GM12878 (cell line): ENCODE data around the gene SEC61A1. TPM values are rescaled to one million over a fixed set of nuclear protein-coding genes. Genes with fewer than 3 reads are reported as not detected.

ENCODE experiments used
- ATAC-seq: fragments of 200-7000 bp; cut with Tn5 transposase; 3 replicates; pipeline ENCODE4 v1.9.1; 2020; ENCODE audit warnings: mild to moderate bottlenecking, moderate library complexity
- BruUV-seq: library from RNA; stranded (reverse); fragments of 400-500 nt; replicated peaks from 2 replicates; lab custom pipeline; 2021; lab: Mats Ljungman, UMichigan
- CTCF ChIA-PET: fragments of 300-600 bp; sonication (Branson Sonifier 250); formaldehyde crosslinking; extraction: SDS; loops from one replicate; lab custom pipeline; 2021; ENCODE audit warnings: inconsistent platforms; lab: Yijun Ruan, JAX
- POLR2A ChIA-PET: fragments of 350-600 bp; formaldehyde crosslinking; extraction: SDS; loops from one replicate; lab custom pipeline; 2021; ENCODE audit warnings: inconsistent platforms; lab: Charles Lee
- RAD21 ChIA-PET: fragments of 300-600 bp; sonication (Branson Sonifier 250); formaldehyde crosslinking; loops from one replicate; lab custom pipeline; 2023; ENCODE audit warnings: antibody characterized with exemption; ENCODE audit not compliant: unreplicated experiment; lab: Charles Lee
- SMC1A ChIA-PET: fragments of 300-600 bp; sonication (Branson Sonifier 250); formaldehyde crosslinking; loops from one replicate; lab custom pipeline; 2023; ENCODE audit not compliant: unreplicated experiment, uncharacterized antibody; lab: Charles Lee
- DNase-seq: peaks from one replicate; pipeline ENCODE4 v3.0.0-alpha.2; 2011; ENCODE audit warnings: low read depth, low spot score
- FAIRE-seq: peaks from 3 replicates; lab custom pipeline; 2011; peaks lifted over from hg19 to GRCh38; lab: Jason Lieb, UNC
- H2AFZ ChIP-seq: 2 replicates; pipeline ENCODE4 v1.6.0; 2011; ENCODE audit warnings: low read depth, low read length, control low read depth; ENCODE audit not compliant: control insufficient read depth
- H3K27ac ChIP-seq: 2 replicates; pipeline ENCODE4 v1.5.1; 2011; ENCODE audit warnings: control low read depth; ENCODE audit not compliant: control insufficient read depth, insufficient read depth
- H3K27me3 ChIP-seq, 2 experiments: replicated peaks in 1 of 2; 2 replicates each; pipeline versions ENCODE4 v1.6.0 to v1.6.1; 2011; ENCODE audit warnings: low read length in 1 of 2; ENCODE audit not compliant: control insufficient read depth in 2 of 2, insufficient read depth in 2 of 2
- H3K36me3 ChIP-seq, 2 experiments: 2 replicates each; pipeline ENCODE4 v1.5.1; 2011; ENCODE audit warnings: low read length in 1 of 2; ENCODE audit not compliant: control insufficient read depth in 2 of 2, insufficient read depth in 2 of 2
- H3K4me1 ChIP-seq: 2 replicates; pipeline ENCODE4 v1.6.1; 2011; ENCODE audit warnings: mild to moderate bottlenecking, low read length, moderate library complexity, mixed read lengths; ENCODE audit not compliant: control insufficient read depth, insufficient read depth
- H3K4me2 ChIP-seq: 2 replicates; pipeline ENCODE4 v1.6.0; 2011; ENCODE audit warnings: control low read depth; ENCODE audit not compliant: control insufficient read depth, insufficient read depth
- H3K4me3 ChIP-seq: fragments of 200-600 bp; sonication (generic); 2 replicates; pipeline ENCODE4 v1.5.1; 2016
- H3K79me2 ChIP-seq: 2 replicates; pipeline ENCODE4 v1.6.0; 2011; ENCODE audit warnings: low read length; ENCODE audit not compliant: control insufficient read depth, insufficient read depth
- H3K9ac ChIP-seq: 2 replicates; pipeline ENCODE4 v1.8.0; 2011; ENCODE audit warnings: low read length, control low read depth, mixed read lengths; ENCODE audit not compliant: control insufficient read depth, insufficient read depth
- H3K9me3 ChIP-seq: replicated peaks from 3 replicates; pipeline ENCODE4 v1.5.1; 2011; ENCODE audit warnings: mild to moderate bottlenecking, low read length; ENCODE audit not compliant: control insufficient read depth, insufficient read depth
- H4K20me1 ChIP-seq: 2 replicates; pipeline ENCODE4 v1.6.0; 2011; ENCODE audit not compliant: control insufficient read depth, insufficient read depth
- ATF7 ChIP-seq: fragments of 450-650 bp; IDR thresholded peaks from 2 replicates; pipeline ENCODE4 v1.6.1; 2016; ENCODE audit warnings: low read depth, mild to moderate bottlenecking
- BCL11A ChIP-seq: IDR thresholded peaks from 2 replicates; pipeline ENCODE4 v1.6.1; 2011; ENCODE audit warnings: low read depth, low read length
- BCLAF1 ChIP-seq: fragments of 450-650 bp; IDR thresholded peaks from 2 replicates; pipeline ENCODE4 v1.6.1; 2017; ENCODE audit warnings: antibody characterized with exemption, mild to moderate bottlenecking, moderate library complexity
- BHLHE40 ChIP-seq, 2 experiments: fragments of 450-650 bp in 1 of 2; IDR thresholded peaks; 2 replicates each; pipeline ENCODE4 v1.6.1; 2011 to 2017; ENCODE audit warnings: low read depth in 2 of 2, borderline replicate concordance in 1 of 2, improper control_type of control experiment in 1 of 2, low read length in 1 of 2, mild to moderate bottlenecking in 1 of 2
- CBFB ChIP-seq: IDR thresholded peaks from 2 replicates; pipeline ENCODE4 v1.6.1; 2016; ENCODE audit warnings: antibody characterized with exemption, low read depth
- CHD1 ChIP-seq: IDR thresholded peaks from 2 replicates; pipeline ENCODE4 v1.6.1; 2012; ENCODE audit warnings: low read depth, low read length, improper control_type of control experiment
- FOXK2 ChIP-seq: fragments of 450-650 bp; IDR thresholded peaks from 2 replicates; pipeline ENCODE4 v1.6.1; 2017; ENCODE audit warnings: mild to moderate bottlenecking, moderate library complexity
- HDGF ChIP-seq: fragments of 450-650 bp; IDR thresholded peaks from 2 replicates; pipeline ENCODE4 v1.6.1; 2016; ENCODE audit warnings: antibody characterized with exemption
- IRF4 ChIP-seq: IDR thresholded peaks from 2 replicates; pipeline ENCODE4 v1.6.1; 2011; ENCODE audit warnings: low read depth, low read length
- LARP7 ChIP-seq: fragments of 450-650 bp; IDR thresholded peaks from 2 replicates; pipeline ENCODE4 v1.6.1; 2017; ENCODE audit warnings: mild to moderate bottlenecking
- RUNX3 ChIP-seq: IDR thresholded peaks from 2 replicates; pipeline ENCODE4 v1.6.1; 2012; ENCODE audit warnings: low read length, inconsistent platforms
- SKIL ChIP-seq: fragments of 450-650 bp; IDR thresholded peaks from 2 replicates; pipeline ENCODE4 v1.6.1; 2017; ENCODE audit warnings: mild to moderate bottlenecking, low read depth, inconsistent platforms; ENCODE audit not compliant: poor library complexity, severe bottlenecking
- SUPT20H ChIP-seq: IDR thresholded peaks from 2 replicates; pipeline ENCODE4 v1.6.1; 2011; ENCODE audit warnings: low read depth, mild to moderate bottlenecking, low read length, moderate library complexity, borderline replicate concordance; ENCODE audit not compliant: control insufficient read depth
- TARDBP ChIP-seq: IDR thresholded peaks from 2 replicates; pipeline ENCODE4 v1.6.1; 2016; ENCODE audit warnings: borderline replicate concordance
- TBL1XR1 ChIP-seq: IDR thresholded peaks from 2 replicates; pipeline ENCODE4 v1.6.1; 2012; ENCODE audit warnings: low read depth, low read length, improper control_type of control experiment
- ZNF207 ChIP-seq: fragments of 450-650 bp; IDR thresholded peaks from 2 replicates; pipeline ENCODE4 v1.6.1; 2014; ENCODE audit warnings: antibody characterized with exemption, mild to moderate bottlenecking, borderline replicate concordance
- ZNF274 ChIP-seq: IDR thresholded peaks from one replicate; pipeline ENCODE4 v1.8.0; 2011; ENCODE audit not compliant: insufficient read length, insufficient read depth
- ZNF622 ChIP-seq: fragments of 450-650 bp; IDR thresholded peaks from 2 replicates; pipeline ENCODE4 v1.6.1; 2017; ENCODE audit warnings: mild to moderate bottlenecking, inconsistent platforms
- WGBS: methylation state at CpG from one replicate; pipeline ENCODE4 v1.1.6; 2016; ENCODE audit warnings: low lambda C conversion rate; ENCODE audit not compliant: insufficient replicate concordance, insufficient coverage; ENCODE audit errors: missing lambda C conversion rate; 5-methylcytosine and 5-hydroxymethylcytosine counted together
- in situ Hi-C: fragments of 300-500 bp; cut with MboI; formaldehyde crosslinking; loops from 9 replicates; pipeline ENCODE4 v1.14.3; 2018; ENCODE audit warnings: mixed read lengths
- intact Hi-C: fragments of 100-400 bp; cut with micrococcal nuclease; formaldehyde crosslinking; loops from one replicate; pipeline ENCODE4 v1.14.2; 2022; ENCODE audit not compliant: unreplicated experiment
- polyA plus RNA-seq, 11 experiments: library from polyadenylated mRNA; depleted of rRNA in 4 of 11; unstranded in 6 of 11; stranded (reverse) in 5 of 11; fragments of >200 nt; fragmentation: Nextera tagmentation in 4 of 11; fragmentation: Illumina TruSeq in 1 of 11; extraction: Ambion mirVana in 4 of 11; extraction: Trizol in 1 of 11; gene quantifications; 1 replicate in 1 of 11; 2 replicates in 10 of 11; pipeline versions ENCODE4 v1.2.1 to v1.2.3, GENCODE V29; 2011 to 2016; ENCODE audit warnings: inconsistent platforms in 2 of 11, missing spikeins in 2 of 11, low read depth in 1 of 11
- total RNA-seq, 4 experiments: library from RNA; depleted of rRNA in 3 of 4; stranded (reverse); fragments of >200 nt in 3 of 4; fragmentation: Illumina TruSeq in 1 of 4; extraction: Trizol in 1 of 4; gene quantifications; 2 replicates each; pipeline versions ENCODE4 v1.2.1 to v1.2.3, GENCODE V29; 2013 to 2021

The SEC61A1 gene
- total and polyA plus RNA-seq, 10 of the 15 experiments (the other 5 are each of a cell fraction or from before 2014, with no cell fraction given) = 5.2 to 265 (median 142) TPM

GRCh38 chr3:128094295-128095151 lies 42.3 kb downstream of the SEC61A1 start:
- H2AFZ ChIP-seq = no peak overlapping the region
- intact Hi-C loops = loop anchor here (1.0 to 5.0 kb wide), 4 partner anchors 39 to 403 kb away; no protein-coding TSS in a partner anchor
- no peak for FAIRE-seq
- no peak overlapping the region for H3K9ac ChIP-seq
- WGBS = 93% methylated on average over 13 of the region's 13 CpGs
- TF ChIP-seq BHLHE40 (IDR thresholded peaks at IDR 0.05; ENCODE audit: borderline replicate concordance in 1 of 2, low read depth in 2 of 2, low read length in 1 of 2) (no peak), CBFB (no peak), ZNF274 (no peak), ATF7 (no peak), ZNF207 (no peak), HDGF (no peak), TBL1XR1 (no peak), RUNX3 (no peak), LARP7 (no peak), IRF4 (no peak), CHD1 (no peak), SKIL (no peak), TARDBP (no peak), ZNF622 (no peak), BCL11A (no peak), BCLAF1 (no peak), SUPT20H (no peak), FOXK2 (no peak)
- RAD21 ChIA-PET = interaction anchor here (0.8 to 3.8 kb wide), 10 partner anchors 11 to 512 kb away, joined by 3 to 36 read pairs (median 4); partner anchors contain the start of gene RUVBL1
- SMC1A ChIA-PET = interaction anchor here (1.1 to 5.1 kb wide), 10 partner anchors 17 to 515 kb away, joined by 3 to 53 read pairs (median 4); partner anchors contain the start of gene RUVBL1
- H3K4me1 ChIP-seq = no peaks in the 10 kb centered on the region
- H3K79me2 ChIP-seq = no peaks in the 10 kb centered on the region
- H3K27ac ChIP-seq = no peak overlapping the region
- peaks cover 22 to 26% of the 10 kb centered on the region in 2 experiments for H3K36me3 ChIP-seq
- BruUV-seq = no TSS peak
- CTCF ChIA-PET = interaction anchor here (0.6 to 9.0 kb wide), 24 partner anchors 8 to 520 kb away, joined by 3 to 115 read pairs (median 4); partner anchors contain the start of gene RUVBL1
- H4K20me1 ChIP-seq = no peaks in the 10 kb centered on the region; the same call in 1 of the 2 replicates
- no peak for ATAC-seq
- no peaks in the 10 kb centered on the region for H3K27me3 ChIP-seq
- DNase-seq = no peak
- POLR2A ChIA-PET = interaction anchor here (1.2 kb wide), 1 partner anchor 9 kb away, joined by 3 read pairs; no protein-coding TSS in a partner anchor
- in situ Hi-C loops = loop anchor here (10.0 to 25.0 kb wide), 2 partner anchors 400 to 518 kb away; partner anchors contain the start of gene GATA2
- no peaks in the 10 kb centered on the region for H3K9me3 ChIP-seq
- H3K4me2 ChIP-seq = no peak overlapping the region
- no peak overlapping the region for H3K4me3 ChIP-seq
